Adrenal gland (tissue), 12 donors: ENCODE results near the gene ICAM5. TPM values are rescaled to one million over a fixed set of nuclear protein-coding genes. Genes with fewer than 3 reads are reported as not detected.

Experiments
- DNase-seq, 7 donors: peaks; one replicate each; pipeline ENCODE4 v3.0.0-alpha.2; 2019 to 2020
- H3K27ac ChIP-seq, 5 donors: fragments of 200-600 bp; sonication (generic) in 4 of 5; 1 replicate in 3 of 5; 2 replicates in 2 of 5; pipeline versions ENCODE4 v1.5.1 to v1.8.0; 2016 to 2020; ENCODE audit warnings: mild to moderate bottlenecking in 1 of 5
- H3K27me3 ChIP-seq: fragments of 200-600 bp; 2 replicates; pipeline ENCODE4 v1.8.0; 2021
- H3K36me3 ChIP-seq, 2 donors: fragments of 200-600 bp; replicated peaks in 1 of 2; 1 replicate in 1 of 2; 2 replicates in 1 of 2; pipeline versions ENCODE4 v1.5.1 to v1.8.0; 2018 to 2022
- H3K4me1 ChIP-seq, 2 donors: fragments of 200-600 bp; replicated peaks in 1 of 2; 1 replicate in 1 of 2; 2 replicates in 1 of 2; pipeline versions ENCODE4 v1.5.1 to v1.8.0; 2018 to 2021
- H3K4me3 ChIP-seq, 4 donors: fragments of 200-600 bp; sonication (generic) in 3 of 4; one replicate each; pipeline ENCODE4 v1.5.1; 2016 to 2018
- H3K9me3 ChIP-seq, 3 donors: fragments of 200-600 bp; sonication (generic) in 1 of 3; replicated peaks in 1 of 3; 1 replicate in 2 of 3; 2 replicates in 1 of 3; pipeline versions ENCODE4 v1.5.1 to v1.8.0; 2016 to 2021
- POLR2A ChIP-seq, 2 donors: fragments of 450-650 bp; IDR thresholded peaks; one replicate each; pipeline ENCODE4 v1.6.1; 2017; ENCODE audit warnings: antibody characterized with exemption in 2 of 2, mild to moderate bottlenecking in 2 of 2, moderate library complexity in 1 of 2
- WGBS, 4 donors: extraction: QIAGEN DNeasy Blood & Tissue Kit in 2 of 4; methylation state at CpG; one replicate each; pipeline versions ENCODE4 v1.1.5 to v1.1.7; 2013 to 2017; 5-methylcytosine and 5-hydroxymethylcytosine counted together
- intact Hi-C, 2 donors: fragments of 100-400 bp; cut with DNase I; formaldehyde crosslinking; loops; one replicate each; pipeline versions ENCODE4 v1.14.1 to v1.15.0; 2022 to 2023
- polyA plus RNA-seq, 3 donors: library from polyadenylated mRNA; stranded (reverse); fragments of 200-250 nt in 2 of 3; fragments of 350-450 nt in 1 of 3; fragmentation: Illumina TruSeq in 1 of 3; extraction: RNeasy Lipid Tissue Mini Kit (QIAGEN cat#74804) in 1 of 3; gene quantifications; one replicate each; pipeline ENCODE4 v1.2.3, GENCODE V29; 2013 to 2014
- total RNA-seq, 9 donors: library from RNA; depleted of rRNA in 4 of 9; stranded (reverse); fragments of >200 nt in 4 of 9; fragments of 120-200 nt in 1 of 9; fragmentation: NEBNext Ultra II Directional in 1 of 9; extraction: Animal tissue kit (Norgen Biotek cat#: 25700) in 1 of 9; gene quantifications; one replicate each; pipeline versions ENCODE4 v1.1.0 to v1.2.4, GENCODE V29; 2013 to 2023
- TF ChIP-seq, protein P1 (sequence below), 6 experiments: fragments of 450-650 bp in 4 of 6; fragments of 200-600 bp in 2 of 6; sonication (generic) in 1 of 6; IDR thresholded peaks; 1 replicate in 5 of 6; 2 replicates in 1 of 6; pipeline versions ENCODE4 v1.5.1 to v1.8.0; 2016 to 2021; ENCODE audit warnings: antibody characterized with exemption in 6 of 6, mild to moderate bottlenecking in 2 of 6, moderate library complexity in 1 of 6
- donor health status: healthy with polysubstance abuse.
- donor health status: Bipolar disorder and iron deficiency.
- donor health status: DM: yes; HTN: yes; CAD: no.
- donor health status: DM: no; HTN: no; CAD: no.
- donor health status: DM: no; HTN: no; CAD: no.
- donor health status: DM: yes; HTN: yes; CAD: no.

ICAM5 gene
- total and polyA plus RNA-seq, 12 donors, result 0.06 to 2.2 (median 0.49) TPM; not detected in 3

GRCh38 chr19:10316229-10317044 is 26.7 kb downstream of the ICAM5 start:
- WGBS, 4 donors, result 60 to 67% (median 64%) methylated on average over 15 to 19 of the region's 19 CpGs
- Histone ChIP-seq H3K27ac (peak overlapping the region in 1 of 5 donors; percentile 70), H3K27me3 (no peaks in the 10 kb centered on the region), H3K36me3 (peaks cover 0 to 48% of the 10 kb centered on the region in 2 donors), H3K9me3 (no peaks in the 10 kb centered on the region), H3K4me3 (no peak overlapping the region), H3K4me1 (peaks cover 7 to 12% of the 10 kb centered on the region in 2 donors)
- intact Hi-C loops, result no loop called here
- TF ChIP-seq POLR2A (IDR thresholded peaks at IDR 0.05), result no peak
- TF ChIP-seq, protein P1, sequence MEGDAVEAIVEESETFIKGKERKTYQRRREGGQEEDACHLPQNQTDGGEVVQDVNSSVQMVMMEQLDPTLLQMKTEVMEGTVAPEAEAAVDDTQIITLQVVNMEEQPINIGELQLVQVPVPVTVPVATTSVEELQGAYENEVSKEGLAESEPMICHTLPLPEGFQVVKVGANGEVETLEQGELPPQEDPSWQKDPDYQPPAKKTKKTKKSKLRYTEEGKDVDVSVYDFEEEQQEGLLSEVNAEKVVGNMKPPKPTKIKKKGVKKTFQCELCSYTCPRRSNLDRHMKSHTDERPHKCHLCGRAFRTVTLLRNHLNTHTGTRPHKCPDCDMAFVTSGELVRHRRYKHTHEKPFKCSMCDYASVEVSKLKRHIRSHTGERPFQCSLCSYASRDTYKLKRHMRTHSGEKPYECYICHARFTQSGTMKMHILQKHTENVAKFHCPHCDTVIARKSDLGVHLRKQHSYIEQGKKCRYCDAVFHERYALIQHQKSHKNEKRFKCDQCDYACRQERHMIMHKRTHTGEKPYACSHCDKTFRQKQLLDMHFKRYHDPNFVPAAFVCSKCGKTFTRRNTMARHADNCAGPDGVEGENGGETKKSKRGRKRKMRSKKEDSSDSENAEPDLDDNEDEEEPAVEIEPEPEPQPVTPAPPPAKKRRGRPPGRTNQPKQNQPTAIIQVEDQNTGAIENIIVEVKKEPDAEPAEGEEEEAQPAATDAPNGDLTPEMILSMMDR (IDR thresholded peaks at IDR 0.05), result no peak
- peak in 1 of 7 donors; percentile 57 for DNase-seq

GRCh38 chr19:10317045-10317856 is 27.5 kb downstream of the ICAM5 start:
- intact Hi-C loops, result no loop called here
- no peaks in the 10 kb centered on the region for H3K9me3 ChIP-seq
- WGBS, 4 donors, result 83 to 86% (median 84%) methylated on average over 20 to 29 of the region's 29 CpGs
- no peak for DNase-seq
- H3K27ac ChIP-seq, result no peak overlapping the region
- H3K4me3 ChIP-seq, result no peak overlapping the region
- peaks cover 7 to 12% of the 10 kb centered on the region in 2 donors for H3K4me1 ChIP-seq
- peaks cover 0 to 57% of the 10 kb centered on the region in 2 donors for H3K36me3 ChIP-seq
- H3K27me3 ChIP-seq, result no peaks in the 10 kb centered on the region
- no peak for TF ChIP-seq POLR2A (IDR thresholded peaks at IDR 0.05)
- TF ChIP-seq, protein P1 (IDR thresholded peaks at IDR 0.05), result no peak

DNA sequence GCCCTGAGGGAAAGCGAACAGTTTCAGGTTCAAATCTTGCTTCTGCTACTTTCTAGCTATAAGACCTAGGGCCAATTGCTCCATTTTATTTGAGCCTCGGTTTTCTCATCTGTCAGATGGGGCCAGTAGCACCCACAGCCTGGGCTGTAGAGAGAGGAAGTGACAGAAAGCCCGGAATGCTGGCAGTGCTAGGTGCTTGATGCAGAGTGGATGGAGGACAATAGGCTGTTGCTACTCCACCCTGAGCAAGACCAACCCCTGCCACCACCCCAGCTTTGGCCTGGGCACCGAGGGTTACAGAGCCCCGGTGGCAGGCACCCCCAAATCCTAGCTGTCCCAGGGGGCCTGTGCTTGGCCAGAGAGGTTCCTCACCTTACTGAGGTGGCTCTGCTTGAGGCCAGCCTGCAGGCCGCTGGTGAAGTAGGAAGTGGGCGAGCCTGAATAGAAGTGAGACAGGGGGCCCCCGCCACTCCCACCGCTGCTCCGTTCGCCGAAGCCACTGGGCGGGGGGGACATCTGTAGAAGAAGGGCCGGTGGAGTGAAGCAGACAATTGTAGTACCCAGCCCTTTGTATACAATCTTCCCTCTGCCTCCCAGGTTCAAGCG is 28.2 kb downstream of the ICAM5 start:
- intact Hi-C loops, result no loop called here
- 92 to 96% (median 93%) methylated on average over 11 to 15 of the region's 15 CpGs for WGBS, 4 donors
- DNase-seq, result no peak
- Histone ChIP-seq H3K27me3 (no peaks in the 10 kb centered on the region), H3K27ac (no peak overlapping the region), H3K9me3 (no peaks in the 10 kb centered on the region), H3K4me1 (peaks cover 7 to 12% of the 10 kb centered on the region in 2 donors), H3K4me3 (no peak overlapping the region), H3K36me3 (peaks cover 0 to 64% of the 10 kb centered on the region in 2 donors)
- TF ChIP-seq, protein P1 (IDR thresholded peaks at IDR 0.05), result no peak
- no peak for TF ChIP-seq POLR2A (IDR thresholded peaks at IDR 0.05)
